Right atrium auricular region (tissue), 2 donors: ENCODE data around the gene MAGED1. TPM values are rescaled to one million over a fixed set of nuclear protein-coding genes. Genes with fewer than 3 reads are reported as not detected.

Experiments
- DNase-seq: peaks from one replicate; pipeline ENCODE4 v3.0.0-alpha.2; 2019; ENCODE audit warnings: low spot score
- H3K27ac ChIP-seq, 2 donors: fragments of 200-600 bp; sonication (generic); 1 replicate in 1 of 2; 2 replicates in 1 of 2; pipeline ENCODE4 v1.5.1; 2016 to 2019
- H3K27me3 ChIP-seq, 2 donors: fragments of 200-600 bp; sonication (generic); one replicate each; pipeline versions ENCODE4 v1.5.1 to v1.6.0; 2017 to 2019
- H3K36me3 ChIP-seq: fragments of 200-600 bp; sonication (generic); one replicate; pipeline ENCODE4 v1.5.1; 2016
- H3K4me1 ChIP-seq, 2 donors: fragments of 200-600 bp; sonication (generic); one replicate each; pipeline versions ENCODE4 v1.5.1 to v1.6.0; 2017 to 2019
- H3K4me3 ChIP-seq, 2 donors: fragments of 200-600 bp; sonication (generic); 1 replicate in 1 of 2; 2 replicates in 1 of 2; pipeline ENCODE4 v1.5.1; 2017 to 2019; ENCODE audit warnings: mild to moderate bottlenecking in 1 of 2, moderate library complexity in 1 of 2
- H3K9me3 ChIP-seq, 2 donors: fragments of 200-600 bp; sonication (generic); one replicate each; pipeline ENCODE4 v1.5.1; 2019
- total RNA-seq, 2 donors: library from RNA; depleted of rRNA; stranded (reverse); fragments of >200 nt; gene quantifications; one replicate each; pipeline ENCODE4 v1.1.0, GENCODE V29; 2016
- TF ChIP-seq, protein P1 (sequence below), 2 donors: fragments of 200-600 bp; sonication (generic); IDR thresholded peaks; one replicate each; pipeline ENCODE4 v1.5.1; 2019; ENCODE audit warnings: antibody characterized with exemption in 2 of 2

The MAGED1 gene
- total RNA-seq, 2 donors from 2014 or later: 75.2 to 127 TPM

DNA sequence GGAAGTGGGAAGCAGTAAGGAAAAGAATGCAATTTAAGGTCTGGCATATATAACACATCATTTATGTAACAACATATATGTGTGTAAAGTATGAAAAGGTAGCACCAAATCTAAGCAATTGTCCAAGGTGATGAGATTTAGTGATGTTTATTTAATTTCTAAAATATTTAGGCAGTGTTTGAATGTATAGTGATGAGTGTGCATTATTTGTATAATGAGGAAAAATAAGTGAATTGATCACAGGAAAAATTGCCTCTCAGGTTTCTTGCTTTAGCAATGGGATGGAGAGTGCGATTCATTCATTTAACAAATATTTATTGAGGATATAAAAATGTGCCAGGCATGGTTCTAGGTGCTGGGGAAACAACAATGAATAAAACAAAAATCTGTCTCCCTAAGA is 2.2 kb upstream of the MAGED1 start:
- Histone ChIP-seq H3K9me3 (no peaks in the 10 kb centered on the region), H3K4me3 (no peak overlapping the region), H3K27me3 (no peaks in the 10 kb centered on the region), H3K4me1 (peaks cover 0 to 4% of the 10 kb centered on the region in 2 donors), H3K27ac (no peak overlapping the region), H3K36me3 (no peaks in the 10 kb centered on the region)
- no peak for DNase-seq
- TF ChIP-seq, protein P1, sequence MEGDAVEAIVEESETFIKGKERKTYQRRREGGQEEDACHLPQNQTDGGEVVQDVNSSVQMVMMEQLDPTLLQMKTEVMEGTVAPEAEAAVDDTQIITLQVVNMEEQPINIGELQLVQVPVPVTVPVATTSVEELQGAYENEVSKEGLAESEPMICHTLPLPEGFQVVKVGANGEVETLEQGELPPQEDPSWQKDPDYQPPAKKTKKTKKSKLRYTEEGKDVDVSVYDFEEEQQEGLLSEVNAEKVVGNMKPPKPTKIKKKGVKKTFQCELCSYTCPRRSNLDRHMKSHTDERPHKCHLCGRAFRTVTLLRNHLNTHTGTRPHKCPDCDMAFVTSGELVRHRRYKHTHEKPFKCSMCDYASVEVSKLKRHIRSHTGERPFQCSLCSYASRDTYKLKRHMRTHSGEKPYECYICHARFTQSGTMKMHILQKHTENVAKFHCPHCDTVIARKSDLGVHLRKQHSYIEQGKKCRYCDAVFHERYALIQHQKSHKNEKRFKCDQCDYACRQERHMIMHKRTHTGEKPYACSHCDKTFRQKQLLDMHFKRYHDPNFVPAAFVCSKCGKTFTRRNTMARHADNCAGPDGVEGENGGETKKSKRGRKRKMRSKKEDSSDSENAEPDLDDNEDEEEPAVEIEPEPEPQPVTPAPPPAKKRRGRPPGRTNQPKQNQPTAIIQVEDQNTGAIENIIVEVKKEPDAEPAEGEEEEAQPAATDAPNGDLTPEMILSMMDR (IDR thresholded peaks at IDR 0.05): no peak

DNA sequence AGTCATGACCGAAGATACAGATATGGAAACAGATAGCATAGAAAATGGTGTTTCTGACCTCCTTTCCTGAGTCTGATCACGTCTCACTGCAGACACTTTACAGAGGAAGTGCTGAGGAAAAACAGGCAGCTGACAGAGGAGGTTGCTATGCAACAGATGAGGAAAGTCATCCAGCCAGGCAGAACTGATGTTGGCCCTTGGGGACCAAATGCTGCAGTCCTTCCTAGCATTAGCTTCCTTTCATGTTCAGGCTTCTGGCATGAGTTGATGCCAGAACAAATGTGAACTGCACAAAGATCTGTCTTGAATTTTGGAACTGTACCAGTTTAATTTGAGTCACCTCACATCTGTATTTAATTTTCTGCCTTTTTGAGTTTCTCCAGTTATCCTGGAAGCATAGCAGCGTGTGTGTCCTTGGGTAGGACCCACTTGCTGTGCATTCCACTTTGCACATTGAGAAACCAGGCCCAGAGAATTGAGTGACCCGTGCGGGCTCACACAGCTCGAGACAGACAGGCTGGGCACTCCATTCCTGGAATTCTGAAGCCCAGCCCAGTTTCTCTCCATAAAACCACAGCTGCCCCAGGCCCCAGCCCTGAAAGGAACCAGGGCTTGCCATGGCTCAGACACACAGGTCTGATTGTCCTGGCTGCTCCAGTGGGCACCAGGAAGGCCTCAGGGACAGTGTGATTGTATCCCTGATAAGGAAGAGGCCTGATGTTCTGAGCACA is 1.4 kb upstream of the MAGED1 start:
- TF ChIP-seq, protein P1 (IDR thresholded peaks at IDR 0.05): no peak
- H3K27ac ChIP-seq: peak overlapping the region in 1 of 2 donors; percentile 4
- H3K9me3 ChIP-seq: no peaks in the 10 kb centered on the region
- no peak overlapping the region for H3K4me3 ChIP-seq
- H3K36me3 ChIP-seq: peaks cover 3% of the 10 kb centered on the region
- no peaks in the 10 kb centered on the region for H3K27me3 ChIP-seq
- peak; percentile 63 for DNase-seq
- peaks cover 0 to 4% of the 10 kb centered on the region in 2 donors for H3K4me1 ChIP-seq

DNA sequence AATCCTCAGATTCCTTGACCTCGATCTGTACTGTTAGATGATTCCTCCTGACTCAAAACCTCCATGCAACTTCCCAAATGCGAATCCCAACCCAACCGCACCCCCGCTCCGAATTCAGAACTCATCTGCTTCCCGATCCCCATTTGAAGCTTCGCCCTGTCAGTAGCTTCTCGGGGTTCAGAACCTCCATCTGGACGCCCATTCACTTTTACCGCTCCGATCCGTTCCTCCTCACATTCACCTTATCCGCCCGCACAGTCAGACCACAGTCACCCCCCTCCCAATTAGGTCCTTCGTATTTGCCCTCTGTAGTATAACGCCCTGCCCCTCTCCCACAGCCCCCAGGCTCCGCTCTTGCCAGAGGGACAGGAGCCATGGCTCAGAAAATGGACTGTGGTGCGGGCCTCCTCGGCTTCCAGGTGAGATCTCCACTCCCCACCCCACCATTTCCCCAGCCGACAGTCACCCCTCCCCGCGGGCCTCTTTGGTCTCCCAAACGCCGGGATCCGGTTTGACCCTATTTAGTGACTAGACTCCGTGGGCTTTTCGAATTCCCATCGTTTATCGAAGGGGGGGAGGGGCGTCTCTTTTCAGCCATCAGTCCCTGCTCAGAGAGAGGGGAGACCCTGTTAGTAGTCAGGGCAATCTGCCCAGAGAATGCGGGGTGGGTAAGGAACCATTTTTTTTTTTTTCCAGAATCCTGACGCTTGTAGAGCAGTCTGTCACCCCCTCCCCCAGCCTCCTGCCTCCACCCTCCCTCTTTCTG is 691 bp downstream of the MAGED1 start:
- TF ChIP-seq, protein P1 (IDR thresholded peaks at IDR 0.05): no peak
- Histone ChIP-seq H3K27me3 (no peaks in the 10 kb centered on the region), H3K27ac (peak overlapping the region; percentile 81), H3K4me3 (peak overlapping the region; percentile 60 to 63), H3K4me1 (peaks cover 0 to 4% of the 10 kb centered on the region in 2 donors), H3K9me3 (no peaks in the 10 kb centered on the region), H3K36me3 (peaks cover 25% of the 10 kb centered on the region)
- DNase-seq: no peak

GRCh38 chrX:51894697-51895336 is 1.4 kb downstream of the MAGED1 start:
- TF ChIP-seq, protein P1 (IDR thresholded peaks at IDR 0.05): no peak
- no peak for DNase-seq
- H3K27ac ChIP-seq: peak overlapping the region; percentile 81

DNA sequence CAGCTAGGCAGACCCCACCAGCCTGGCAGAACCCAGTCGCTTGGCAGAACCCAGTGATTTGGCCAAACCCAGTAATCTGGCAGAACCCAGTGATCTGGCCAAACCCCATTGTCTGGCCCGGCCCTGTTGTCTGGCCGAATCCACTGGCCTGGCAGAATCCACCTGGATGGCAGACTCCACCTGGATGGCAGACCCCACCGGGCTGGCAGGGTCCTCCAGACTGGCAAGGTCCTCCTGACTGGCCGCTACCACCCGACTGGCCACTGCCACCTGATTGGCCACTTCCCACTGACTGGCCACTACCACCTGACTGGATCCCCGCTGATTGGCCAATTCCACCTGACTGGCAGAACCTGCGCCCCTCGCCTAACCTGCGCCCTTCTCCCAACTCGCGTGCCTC is 3.2 kb downstream of the MAGED1 start:
- Histone ChIP-seq H3K36me3 (peaks cover 42% of the 10 kb centered on the region), H3K4me3 (no peak overlapping the region), H3K27ac (no peak overlapping the region), H3K27me3 (no peaks in the 10 kb centered on the region), H3K4me1 (peaks cover 0 to 4% of the 10 kb centered on the region in 2 donors), H3K9me3 (no peaks in the 10 kb centered on the region)
- TF ChIP-seq, protein P1 (IDR thresholded peaks at IDR 0.05): no peak
- DNase-seq: no peak

More at GRCh38 chrX:51894697-51895336, 1.4 kb downstream of the MAGED1 start:
- no peaks in the 10 kb centered on the region for H3K27me3 ChIP-seq
- H3K36me3 ChIP-seq: peaks cover 32% of the 10 kb centered on the region
- peak overlapping the region; percentile 60 to 63 for H3K4me3 ChIP-seq
- peaks cover 0 to 4% of the 10 kb centered on the region in 2 donors for H3K4me1 ChIP-seq
- no peaks in the 10 kb centered on the region for H3K9me3 ChIP-seq
